BLaER1 treated with 17β-estradiol and CSF1 and Interleukin-3, amounts not matched to agents 10 nM and 100 nM (cell line): ENCODE data around the gene CLCNKB.

Experiments
- H3K27ac ChIP-seq, 11 experiments: shearing (Covaris generic); formaldehyde crosslinking; 2 replicates each; pipeline ENCODE4 v1.8.1; 2022
- H3K27me3 ChIP-seq, 11 experiments: shearing (Covaris generic); formaldehyde crosslinking; 2 replicates each; pipeline ENCODE4 v1.8.1; 2022
- H3K36me3 ChIP-seq, 11 experiments: shearing (Covaris generic); formaldehyde crosslinking; 2 replicates each; pipeline ENCODE4 v1.8.1; 2022
- H3K4me1 ChIP-seq, 10 experiments: shearing (Covaris generic); formaldehyde crosslinking; 2 replicates each; pipeline ENCODE4 v1.8.1; 2022
- H3K4me2 ChIP-seq, 11 experiments: shearing (Covaris generic); formaldehyde crosslinking; 2 replicates each; pipeline ENCODE4 v1.8.1; 2022
- H3K4me3 ChIP-seq, 10 experiments: shearing (Covaris generic); formaldehyde crosslinking; 2 replicates each; pipeline ENCODE4 v1.8.1; 2022
- H3K9ac ChIP-seq, 11 experiments: shearing (Covaris generic); formaldehyde crosslinking; 2 replicates each; pipeline ENCODE4 v1.8.1; 2022
- H3K9me3 ChIP-seq, 11 experiments: shearing (Covaris generic); formaldehyde crosslinking; replicated peaks in 1 of 11; 2 replicates each; pipeline ENCODE4 v1.8.1; 2022
- H4K20me1 ChIP-seq, 11 experiments: shearing (Covaris generic); formaldehyde crosslinking; 2 replicates each; pipeline ENCODE4 v1.8.1; 2022
- Cebpa-rat ChIP-seq, 11 experiments: shearing (Covaris generic); IDR thresholded peaks; 2 replicates each; pipeline ENCODE4 v1.8.1; 2022

The CLCNKB gene

GRCh38 chr1:16063226-16063829, 19.7 kb downstream of the CLCNKB start:
- no peaks in the 10 kb centered on the region for H3K36me3 ChIP-seq
- H3K27me3 ChIP-seq: peaks cover 0 to 22% (median 0%) of the 10 kb centered on the region in 11 experiments; a peak in 4 of 22 replicates
- peak overlapping the region; percentile 52 to 91 (median 87) for H3K4me2 ChIP-seq
- H3K4me3 ChIP-seq: no peak overlapping the region
- H3K27ac ChIP-seq: no peak overlapping the region
- TF ChIP-seq Cebpa-rat (IDR thresholded peaks at IDR 0.05): no peak
- H3K9ac ChIP-seq: peak overlapping the region in 7 of 11 experiments; percentile 4 to 43 (median 11); a peak in 4 of 22 replicates
- no peaks in the 10 kb centered on the region for H3K9me3 ChIP-seq
- H3K4me1 ChIP-seq: peaks cover 26 to 54% (median 44%) of the 10 kb centered on the region in 10 experiments
- peaks cover 0 to 4% (median 0%) of the 10 kb centered on the region in 11 experiments; a peak in 3 of 22 replicates for H4K20me1 ChIP-seq

DNA sequence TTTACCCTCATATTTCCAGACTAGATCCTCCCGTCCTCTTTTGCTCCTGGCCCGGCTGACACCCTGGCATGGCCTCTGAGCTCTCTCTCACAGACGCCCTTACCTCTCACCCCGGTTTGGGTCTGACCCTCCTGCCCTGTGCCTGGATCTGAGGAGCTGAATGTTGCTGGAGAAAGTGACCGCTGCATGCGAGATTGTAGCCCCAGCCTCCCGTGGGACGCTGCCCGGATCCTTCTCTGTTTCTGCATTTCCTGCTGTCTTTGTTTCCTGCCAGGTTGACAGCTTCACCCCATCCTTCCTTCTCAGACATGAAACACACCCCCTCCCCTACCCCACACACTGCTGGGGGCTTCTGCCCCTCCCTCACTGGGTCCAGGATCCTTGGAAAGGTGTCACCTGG, 20.3 kb downstream of the CLCNKB start:
- peak overlapping the region; percentile 52 to 91 (median 87) for H3K4me2 ChIP-seq
- no peaks in the 10 kb centered on the region for H3K9me3 ChIP-seq
- peak overlapping the region in 1 of 10 experiments; percentile 3; a peak in 2 of 20 replicates for H3K4me3 ChIP-seq
- 0 out of 22 replicates have a peak overlapping the region, but pooled peaks of 1 of the 11 experiments have one; percentile 21 for H3K27ac ChIP-seq
- peaks cover 31 to 60% (median 50%) of the 10 kb centered on the region in 10 experiments for H3K4me1 ChIP-seq
- peaks cover 0 to 22% (median 0%) of the 10 kb centered on the region in 11 experiments; a peak in 4 of 22 replicates for H3K27me3 ChIP-seq
- peaks cover 0 to 4% (median 0%) of the 10 kb centered on the region in 11 experiments; a peak in 3 of 22 replicates for H4K20me1 ChIP-seq
- peak overlapping the region in 9 of 11 experiments; percentile 4 to 53 (median 17); a peak in 7 of 22 replicates for H3K9ac ChIP-seq
- TF ChIP-seq Cebpa-rat (IDR thresholded peaks at IDR 0.05): no peak
- no peaks in the 10 kb centered on the region for H3K36me3 ChIP-seq

DNA sequence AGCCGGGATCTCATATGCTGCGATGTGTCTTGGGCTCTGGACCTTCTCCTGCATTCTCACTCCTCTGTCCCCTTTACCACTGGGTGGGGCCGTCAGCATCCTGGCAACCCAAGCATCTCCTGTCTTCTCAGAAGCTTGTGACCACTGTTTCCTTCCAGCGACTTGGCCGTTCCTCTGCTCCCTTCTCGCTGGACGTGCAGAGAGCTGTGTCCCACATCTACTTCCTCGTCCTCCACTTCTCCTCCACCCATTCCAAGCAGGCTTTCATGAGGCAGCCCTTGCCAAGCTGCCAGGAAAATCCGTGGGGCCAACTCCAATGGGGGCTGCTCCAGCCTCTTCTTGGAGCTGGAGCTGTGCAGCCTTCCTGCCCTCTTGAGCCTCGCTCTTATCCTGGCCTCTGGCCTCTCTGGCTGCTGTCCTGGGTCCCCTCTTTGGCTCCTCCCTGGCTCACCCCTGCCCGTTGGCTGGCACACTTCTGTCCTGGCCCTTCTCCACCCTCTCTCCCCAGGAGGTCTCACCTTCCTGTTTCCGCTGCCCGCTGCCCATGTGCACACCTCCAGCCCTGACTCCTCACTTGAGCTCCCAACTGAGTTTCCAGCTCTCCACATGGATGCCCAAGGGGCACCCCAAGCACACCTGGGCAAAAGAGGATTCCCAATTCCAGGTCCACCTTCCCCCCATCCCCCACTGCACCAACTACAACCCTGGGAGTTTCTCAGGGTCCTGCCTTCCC, 21.1 kb downstream of the CLCNKB start:
- Histone ChIP-seq H3K27ac (0 out of 22 replicates have a peak overlapping the region, but pooled peaks of 1 of the 11 experiments have one; percentile 21), H3K4me1 (peaks cover 31 to 68% (median 58%) of the 10 kb centered on the region in 10 experiments), H3K4me3 (peak overlapping the region in 1 of 10 experiments; percentile 3; a peak in 3 of 20 replicates), H3K36me3 (no peaks in the 10 kb centered on the region), H4K20me1 (peaks cover 0 to 4% (median 0%) of the 10 kb centered on the region in 11 experiments; a peak in 3 of 22 replicates), H3K4me2 (peak overlapping the region; percentile 52 to 91 (median 87)), H3K27me3 (peaks cover 0 to 22% (median 0%) of the 10 kb centered on the region in 11 experiments; a peak in 4 of 22 replicates), H3K9ac (peak overlapping the region in 4 of 11 experiments; percentile 7 to 53 (median 14); a peak in 2 of 22 replicates), H3K9me3 (no peaks in the 10 kb centered on the region)
- TF ChIP-seq Cebpa-rat (IDR thresholded peaks at IDR 0.05): no peak

- Histone ChIP-seq H3K27me3 (peaks cover 0 to 22% (median 0%) of the 10 kb centered on the region in 11 experiments; a peak in 4 of 22 replicates), H3K36me3 (no peaks in the 10 kb centered on the region), H4K20me1 (peaks cover 0 to 4% (median 0%) of the 10 kb centered on the region in 11 experiments; a peak in 3 of 22 replicates), H3K9ac (no peak overlapping the region), H3K4me3 (no peak overlapping the region), H3K4me1 (peaks cover 31 to 73% (median 63%) of the 10 kb centered on the region in 10 experiments), H3K27ac (no peak overlapping the region), H3K9me3 (no peaks in the 10 kb centered on the region), H3K4me2 (peak overlapping the region; percentile 52 to 91 (median 87); a peak in 19 of 22 replicates)
- TF ChIP-seq Cebpa-rat (IDR thresholded peaks at IDR 0.05): no peak
Measured at GRCh38 chr1:16065269-16065576, 21.6 kb downstream of the CLCNKB start.

DNA sequence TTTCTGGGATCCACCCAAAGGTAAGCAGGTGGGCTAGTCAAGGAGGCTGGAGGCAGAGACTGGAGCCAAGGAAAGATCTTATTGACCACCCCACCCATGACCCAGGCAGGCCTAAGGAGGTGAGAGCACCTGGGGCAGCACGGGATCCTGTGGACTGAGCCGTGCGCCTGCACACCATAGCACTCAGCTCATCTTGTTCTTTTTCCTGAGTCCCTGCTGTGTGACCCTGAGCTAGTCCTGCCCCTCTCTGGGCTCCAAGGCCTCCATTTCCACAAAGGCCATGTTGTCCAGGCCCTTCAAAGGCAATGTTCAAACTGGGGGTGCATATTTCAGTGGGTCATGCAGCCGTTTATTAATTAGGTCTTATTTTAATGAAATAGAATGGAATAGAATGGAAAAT, 22.7 kb downstream of the CLCNKB start:
- no peak overlapping the region for H3K9ac ChIP-seq
- no peak overlapping the region for H3K4me3 ChIP-seq
- TF ChIP-seq Cebpa-rat (IDR thresholded peaks at IDR 0.05): no peak
- peaks cover 0 to 9% (median 0%) of the 10 kb centered on the region in 11 experiments; a peak in 4 of 22 replicates for H4K20me1 ChIP-seq
- H3K4me2 ChIP-seq: peak overlapping the region in 3 of 11 experiments; percentile 75 to 94 (median 87); a peak in 4 of 22 replicates
- H3K36me3 ChIP-seq: no peaks in the 10 kb centered on the region
- no peak overlapping the region for H3K27ac ChIP-seq
- no peaks in the 10 kb centered on the region for H3K9me3 ChIP-seq
- peaks cover 0 to 22% (median under 1%) of the 10 kb centered on the region in 11 experiments; a peak in 10 of 22 replicates for H3K27me3 ChIP-seq
- H3K4me1 ChIP-seq: peaks cover 31 to 77% (median 65%) of the 10 kb centered on the region in 10 experiments

DNA sequence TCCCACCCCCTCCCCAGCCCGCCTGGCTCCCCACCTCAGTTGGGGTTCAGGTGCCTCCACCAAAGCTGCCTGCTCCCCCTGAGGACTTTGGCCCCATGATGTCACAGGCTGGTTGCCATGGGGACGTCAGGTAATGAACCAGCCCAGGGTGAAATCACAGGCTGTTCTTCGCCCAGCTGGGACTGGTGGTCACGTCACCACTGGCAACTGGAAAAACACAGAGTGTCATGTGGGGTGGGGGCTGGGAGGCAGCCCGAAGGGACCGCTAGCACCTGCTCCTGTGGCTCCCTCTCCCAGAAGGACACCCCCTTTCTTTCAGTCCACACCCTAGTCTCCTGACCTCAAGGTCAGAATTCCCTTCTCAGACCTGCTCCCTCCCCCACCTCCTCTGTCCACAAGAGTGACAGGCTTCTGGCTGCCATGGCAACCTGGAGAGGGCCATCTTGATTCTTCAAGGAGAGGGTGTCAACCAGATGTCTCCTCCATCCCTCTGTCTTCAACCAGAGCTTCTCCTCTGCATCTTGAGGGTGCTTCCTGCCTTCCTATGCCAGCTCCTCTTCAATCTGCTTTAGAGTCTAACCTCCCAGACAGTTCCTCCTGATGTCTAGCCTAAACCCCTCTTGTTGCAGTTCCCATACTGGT, 23.7 kb downstream of the CLCNKB start:
- Histone ChIP-seq H3K27me3 (peaks cover 5 to 29% (median 11%) of the 10 kb centered on the region in 11 experiments), H3K4me2 (peak overlapping the region; percentile 6 to 94 (median 70); a peak in 20 of 22 replicates), H3K36me3 (no peaks in the 10 kb centered on the region), H3K27ac (peak overlapping the region in 2 of 11 experiments; percentile 1 to 14; a peak in 4 of 22 replicates), H4K20me1 (peaks cover 0 to 17% (median 3%) of the 10 kb centered on the region in 11 experiments; a peak in 9 of 22 replicates), H3K9ac (peak overlapping the region in 2 of 11 experiments; percentile 6 to 49; a peak in 2 of 22 replicates), H3K4me3 (no peak overlapping the region), H3K4me1 (peaks cover 31 to 79% (median 67%) of the 10 kb centered on the region in 10 experiments), H3K9me3 (no peaks in the 10 kb centered on the region)
- no peak for TF ChIP-seq Cebpa-rat (IDR thresholded peaks at IDR 0.05)

- TF ChIP-seq Cebpa-rat (IDR thresholded peaks at IDR 0.05): no peak
- no peaks in the 10 kb centered on the region for H3K36me3 ChIP-seq
- H3K4me1 ChIP-seq: peaks cover 31 to 85% (median 68%) of the 10 kb centered on the region in 10 experiments
- H3K27ac ChIP-seq: peak overlapping the region in 2 of 11 experiments; percentile 1 to 14; a peak in 3 of 22 replicates
- no peak overlapping the region for H3K4me3 ChIP-seq
- no peaks in the 10 kb centered on the region for H3K9me3 ChIP-seq
- peak overlapping the region in 4 of 11 experiments; percentile 5 to 49 (median 27); a peak in 5 of 22 replicates for H3K9ac ChIP-seq
- peak overlapping the region; percentile 32 to 94 (median 70) for H3K4me2 ChIP-seq
- peaks cover 11 to 36% (median 18%) of the 10 kb centered on the region in 11 experiments for H3K27me3 ChIP-seq
- peaks cover 0 to 20% (median 5%) of the 10 kb centered on the region in 11 experiments; a peak in 9 of 22 replicates for H4K20me1 ChIP-seq
Measured at GRCh38 chr1:16067933-16068332, 24.4 kb downstream of the CLCNKB start.
